Upper lobe of left lung (tissue), 4 donors: ENCODE results near the gene PRCC.

ENCODE experiments used
- CTCF ChIP-seq, 6 experiments: fragments of 450-650 bp in 4 of 6; fragments of 200-600 bp in 2 of 6; sonication (generic) in 2 of 6; IDR thresholded peaks; one replicate each; pipeline ENCODE4 v1.5.1; 2016 to 2019; ENCODE audit warnings: antibody characterized with exemption in 6 of 6
- EP300 ChIP-seq, 4 donors: sonication (generic); formaldehyde crosslinking; IDR thresholded peaks; one replicate each; pipeline ENCODE4 v1.5.1; 2017; ENCODE audit warnings: antibody characterized with exemption in 4 of 4, control low read depth in 2 of 4
- POLR2AphosphoS5 ChIP-seq, 2 donors: sonication (generic); formaldehyde crosslinking; IDR thresholded peaks; one replicate each; pipeline ENCODE4 v1.5.1; 2017; ENCODE audit warnings: antibody characterized with exemption in 2 of 2

DNA sequence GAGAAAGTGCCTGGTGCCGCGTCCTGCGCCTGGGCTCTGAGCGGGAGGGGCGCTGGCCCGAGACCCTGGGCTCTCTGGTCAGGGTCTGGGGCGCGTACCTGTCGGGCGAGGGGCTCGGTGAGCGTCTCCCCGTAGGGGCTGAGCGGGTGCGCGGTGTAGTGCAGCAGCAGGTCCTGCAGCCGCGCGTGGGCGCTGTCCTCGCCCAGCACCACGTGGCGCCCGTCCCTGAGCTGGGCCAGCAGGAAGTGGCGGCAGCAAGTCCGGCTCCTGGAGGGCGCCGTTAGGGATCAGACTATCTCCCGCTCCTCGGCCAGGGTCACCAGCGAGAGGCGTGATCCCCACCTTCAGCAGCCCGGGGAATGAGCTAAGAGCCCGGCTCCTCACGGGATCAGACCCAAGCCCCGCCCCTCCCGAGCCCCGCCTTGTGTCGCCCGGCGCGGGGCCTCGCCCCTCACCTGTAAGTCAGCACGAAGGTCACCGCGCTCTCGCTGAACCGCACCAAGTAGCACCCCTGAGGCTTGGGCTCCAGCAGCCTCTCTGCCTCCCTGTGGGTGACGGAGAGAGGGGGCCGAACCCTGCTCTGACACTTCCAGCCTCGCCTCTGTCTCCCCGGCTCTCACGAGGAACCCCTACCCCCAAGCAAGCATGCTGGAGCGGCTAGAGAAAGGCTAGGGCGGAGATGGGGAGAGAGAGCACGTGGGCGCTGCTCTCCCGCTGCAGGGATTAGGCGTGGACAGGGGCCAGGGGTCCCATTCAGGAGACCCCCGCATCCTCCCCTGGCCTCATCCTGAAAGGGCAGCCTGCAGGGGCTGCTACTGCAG, 46.6 kb downstream of the PRCC start:
- peak; percentile 39 to 86 (median 74) for TF ChIP-seq CTCF (IDR thresholded peaks at IDR 0.05)
- TF ChIP-seq EP300 (IDR thresholded peaks at IDR 0.05), result no peak
- TF ChIP-seq POLR2AphosphoS5 (IDR thresholded peaks at IDR 0.05), result no peak
